NCI-H2227 (cell line): ENCODE results near the gene YAE1.
"Not testable (repeated sequence)": the region's sequence is repeated elsewhere in the genome, so short reads cannot be mapped to it uniquely, and the experiment has no call there.

Experiments used
- DNase-seq: peaks from one replicate; lab custom pipeline; 2025; ENCODE audit not compliant: unreplicated experiment; lab: John Stamatoyannopoulos, UW

The YAE1 gene, protein sequence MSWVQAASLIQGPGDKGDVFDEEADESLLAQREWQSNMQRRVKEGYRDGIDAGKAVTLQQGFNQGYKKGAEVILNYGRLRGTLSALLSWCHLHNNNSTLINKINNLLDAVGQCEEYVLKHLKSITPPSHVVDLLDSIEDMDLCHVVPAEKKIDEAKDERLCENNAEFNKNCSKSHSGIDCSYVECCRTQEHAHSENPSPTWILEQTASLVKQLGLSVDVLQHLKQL

DNA sequence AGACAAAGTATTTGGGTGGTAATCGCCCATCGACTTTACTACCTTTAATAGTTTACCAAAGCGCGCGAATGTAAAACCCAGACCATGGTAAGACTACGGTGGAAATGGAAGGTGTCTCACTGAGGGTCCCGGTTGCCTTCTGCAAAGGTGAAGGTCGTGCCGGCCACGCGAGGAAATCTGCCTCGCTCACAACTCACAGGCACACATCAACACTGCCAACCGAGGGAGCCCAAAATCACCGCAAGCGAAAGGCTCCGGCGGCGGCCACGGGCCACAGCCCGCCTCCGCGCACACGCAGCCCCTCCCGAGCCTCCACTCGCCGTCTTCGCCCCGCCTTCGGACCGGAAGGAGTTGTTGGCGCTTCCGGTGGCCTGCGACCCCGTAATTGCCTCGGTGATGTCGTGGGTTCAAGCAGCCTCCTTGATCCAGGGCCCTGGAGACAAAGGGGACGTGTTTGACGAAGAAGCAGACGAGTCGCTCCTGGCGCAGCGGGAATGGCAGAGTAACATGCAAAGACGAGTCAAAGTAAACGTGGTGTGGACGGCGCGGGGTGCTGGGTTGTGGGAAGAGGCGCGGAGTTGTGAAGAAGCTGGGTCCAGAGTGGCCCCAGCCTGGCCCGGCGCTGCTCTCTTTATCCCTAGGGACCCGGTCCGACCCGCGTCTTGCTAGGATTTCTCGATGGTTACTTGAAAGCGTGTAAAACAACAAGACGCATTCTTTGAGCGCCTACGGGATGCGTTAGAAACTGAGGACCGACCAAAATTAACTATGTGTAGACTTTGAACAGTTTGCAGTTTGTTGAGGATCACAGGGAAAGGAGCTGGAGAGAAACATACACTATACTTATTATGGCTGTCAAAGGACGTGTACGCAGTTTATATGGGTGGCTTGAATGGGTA, at the start of gene YAE1:
YAE1 (plus strand) TSS at position 382 of the 899 bp plus-strand sequence; CDS start at position 397, 15 bp downstream.
- peak; percentile 86 for DNase-seq

DNA sequence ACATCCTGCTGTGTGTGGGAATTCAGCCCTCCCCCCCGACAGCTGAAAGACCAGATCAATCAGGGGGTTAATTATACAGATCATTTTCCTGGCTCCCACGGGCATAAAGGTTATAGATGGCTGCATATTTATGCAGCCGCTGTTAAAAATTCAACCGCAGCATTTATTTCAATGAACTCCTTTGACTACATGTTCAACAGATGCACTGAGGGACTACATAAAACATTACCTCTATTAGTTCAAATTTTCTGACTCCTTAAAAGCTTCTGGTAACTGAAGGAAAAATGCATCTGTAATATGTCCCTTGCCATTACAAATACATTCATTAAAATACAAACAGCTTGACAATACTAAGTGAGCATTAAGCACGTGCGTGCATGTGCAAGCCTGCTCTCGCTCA, 49.7 kb upstream of the YAE1 start:
- no peak for DNase-seq

DNA sequence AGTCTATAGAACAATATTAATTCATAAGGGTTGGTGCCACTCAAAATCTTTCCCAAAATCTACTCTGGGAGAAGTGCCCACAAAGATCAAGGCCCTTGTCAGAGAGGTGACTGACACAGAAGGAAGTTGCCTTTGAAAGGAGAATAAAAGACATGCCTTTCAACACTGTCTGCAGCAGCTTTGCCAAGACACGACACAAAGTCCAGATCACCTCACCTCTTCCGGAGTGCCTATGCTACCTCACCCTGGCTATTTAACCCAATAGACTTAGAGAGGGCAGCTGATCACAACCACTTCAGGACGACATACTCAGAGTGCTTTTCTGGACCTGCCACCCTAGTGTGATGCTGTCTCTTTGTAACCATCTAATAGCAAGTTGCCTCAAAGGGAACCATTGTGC, 49.0 kb upstream of the YAE1 start:
- DNase-seq = no peak

DNA sequence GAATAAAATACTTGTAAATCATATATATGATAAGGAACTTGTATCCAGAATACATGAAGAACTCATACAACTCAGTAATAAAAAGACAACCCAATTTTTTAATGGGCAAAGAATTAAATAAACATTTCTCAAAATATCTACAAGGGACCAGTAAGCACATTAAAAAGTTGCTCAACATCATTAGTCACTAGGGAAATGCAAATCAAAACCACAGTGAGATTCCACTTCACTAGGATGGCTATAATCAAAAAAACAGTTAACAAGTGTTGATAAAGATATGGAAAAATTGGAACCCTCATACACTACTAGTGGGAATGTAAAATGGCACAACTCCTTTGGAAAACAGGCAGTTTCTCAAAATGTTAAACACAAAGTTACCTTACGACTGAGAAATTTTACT, 40.3 kb upstream of the YAE1 start:
- no peak for DNase-seq

DNA sequence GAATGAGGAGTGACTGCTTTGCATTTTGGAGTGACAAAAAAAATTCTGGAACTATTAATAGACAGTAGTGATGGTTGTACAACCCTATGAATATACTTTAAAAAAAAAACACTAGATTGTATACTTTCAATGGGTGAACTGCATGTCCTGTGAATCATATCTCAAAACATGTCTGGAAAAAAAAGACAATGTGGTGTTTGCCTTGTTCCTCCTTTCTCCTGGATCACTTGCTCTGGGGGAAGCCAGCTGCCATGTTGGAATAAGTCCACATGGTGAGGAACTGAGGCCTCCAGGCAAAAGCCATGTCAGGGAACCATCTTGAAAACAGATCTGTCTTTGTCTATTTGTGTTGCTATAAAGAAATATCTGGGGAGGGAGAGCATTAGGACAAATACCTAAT, 39.5 kb upstream of the YAE1 start:
- no peak for DNase-seq

DNA sequence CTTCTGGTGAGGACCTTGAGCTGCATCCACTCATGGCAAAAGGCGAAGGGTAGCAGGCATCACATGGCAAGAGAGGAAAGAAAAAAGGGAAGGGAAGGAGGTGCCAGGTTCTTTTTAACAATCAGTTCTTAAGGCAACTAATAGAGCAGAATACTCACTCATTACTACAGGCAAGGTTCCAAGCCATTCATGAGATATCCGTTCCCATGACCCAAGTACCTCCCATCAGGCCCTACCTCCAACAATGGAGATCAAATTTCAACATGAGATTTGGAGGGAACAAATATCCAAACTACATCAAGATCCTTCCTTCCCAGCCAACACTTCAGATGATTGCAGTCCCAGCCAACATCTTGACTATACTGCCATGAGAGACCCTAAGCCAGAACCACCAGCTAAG, 38.9 kb upstream of the YAE1 start:
- DNase-seq = no peak

DNA sequence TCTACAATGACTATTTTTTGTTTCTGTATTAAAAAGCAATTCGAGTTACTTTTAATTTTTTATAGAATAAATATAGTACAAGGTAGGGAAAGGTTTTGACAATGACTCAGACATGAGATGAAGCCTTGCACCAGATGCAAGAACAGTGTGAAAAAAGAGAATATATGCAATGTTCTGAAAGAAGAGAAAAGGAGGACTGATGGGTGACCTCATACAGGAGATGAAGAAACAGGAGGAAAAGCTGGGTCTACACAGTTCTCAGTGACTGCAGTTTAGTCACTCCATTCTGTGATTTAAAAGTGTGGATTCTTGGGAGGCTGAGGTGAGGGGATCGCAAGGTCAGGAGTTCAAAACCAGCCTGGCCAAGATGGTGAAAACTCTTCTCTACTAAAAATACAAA, 38.3 kb upstream of the YAE1 start:
- no peak for DNase-seq

DNA sequence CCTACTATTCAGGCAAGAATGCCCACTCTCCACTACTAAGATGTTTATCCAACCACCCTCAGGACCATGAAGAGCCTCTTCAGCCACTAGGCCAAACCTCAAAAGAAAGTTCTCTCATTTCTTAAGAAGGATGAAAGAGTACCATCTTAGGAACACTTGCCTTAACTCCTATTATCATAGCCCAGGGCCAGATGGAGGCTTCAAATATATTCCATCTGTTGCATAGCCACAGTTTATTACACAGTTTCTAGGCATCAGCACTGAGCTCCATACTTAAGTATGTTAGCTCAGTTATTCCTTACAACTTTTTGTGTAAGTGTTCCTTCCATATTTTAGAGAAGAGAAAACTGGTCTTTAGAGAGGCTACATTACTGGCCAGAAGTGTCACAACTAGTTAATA, 37.4 kb upstream of the YAE1 start:
- DNase-seq = no peak

DNA sequence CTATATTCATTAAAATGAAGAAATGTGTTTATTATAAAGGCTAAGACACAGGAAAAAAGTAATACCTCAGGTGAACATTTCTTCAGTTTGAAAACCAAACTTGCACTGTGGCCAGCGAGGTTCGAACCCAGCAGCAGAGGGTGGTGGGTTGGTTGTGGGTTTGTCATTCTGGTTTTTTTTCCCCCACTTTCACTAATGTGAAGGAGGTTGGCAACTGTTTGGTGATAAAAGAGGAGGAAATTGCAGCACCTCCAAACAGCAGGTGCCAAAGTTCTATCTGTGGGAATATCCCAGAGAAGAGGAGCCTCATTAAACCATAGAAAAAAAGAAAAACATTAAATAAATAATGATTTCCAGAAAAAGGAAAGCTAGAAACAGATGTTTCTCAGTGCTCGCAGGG, 36.6 kb upstream of the YAE1 start:
- DNase-seq = no peak

DNA sequence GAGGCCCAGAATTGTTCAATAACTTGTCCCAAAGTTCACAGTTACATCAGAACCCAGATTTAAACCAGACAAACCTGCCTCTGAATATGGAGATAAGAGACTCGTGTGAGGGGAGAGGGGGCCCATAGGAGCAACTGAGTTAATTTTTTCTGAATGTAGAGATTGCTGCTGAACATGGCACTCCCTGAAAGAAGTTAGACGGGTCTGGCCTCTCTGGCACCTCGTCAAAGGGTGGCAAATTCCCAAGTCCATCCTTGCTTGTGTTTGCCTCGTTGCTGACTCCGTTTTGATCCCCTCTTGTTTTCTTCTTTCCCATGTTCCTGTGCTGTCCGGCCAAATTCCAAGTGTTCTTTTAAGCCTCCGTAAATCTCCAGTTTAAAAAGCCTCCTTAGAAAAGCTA, 35.2 kb upstream of the YAE1 start:
- DNase-seq = no peak

DNA sequence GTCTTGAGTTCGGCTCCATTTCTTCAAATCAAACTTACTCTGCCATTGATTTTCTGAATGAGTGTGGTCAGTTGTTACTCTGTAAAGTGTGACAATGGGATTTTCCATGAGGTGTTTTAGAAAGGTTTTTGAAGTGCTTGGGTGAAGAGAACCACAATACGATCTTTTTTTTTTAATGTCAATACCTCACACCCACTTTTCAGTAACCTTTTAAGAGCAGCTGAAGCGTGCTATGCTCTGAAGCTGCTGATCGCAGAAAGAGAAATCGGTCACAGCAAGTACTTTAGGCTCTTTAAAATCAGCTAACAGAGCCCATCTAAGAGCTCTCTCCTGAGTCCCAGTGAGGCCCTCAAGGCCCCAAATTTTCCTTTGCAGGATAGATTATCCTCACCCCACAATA, 34.4 kb upstream of the YAE1 start:
- no peak for DNase-seq

DNA sequence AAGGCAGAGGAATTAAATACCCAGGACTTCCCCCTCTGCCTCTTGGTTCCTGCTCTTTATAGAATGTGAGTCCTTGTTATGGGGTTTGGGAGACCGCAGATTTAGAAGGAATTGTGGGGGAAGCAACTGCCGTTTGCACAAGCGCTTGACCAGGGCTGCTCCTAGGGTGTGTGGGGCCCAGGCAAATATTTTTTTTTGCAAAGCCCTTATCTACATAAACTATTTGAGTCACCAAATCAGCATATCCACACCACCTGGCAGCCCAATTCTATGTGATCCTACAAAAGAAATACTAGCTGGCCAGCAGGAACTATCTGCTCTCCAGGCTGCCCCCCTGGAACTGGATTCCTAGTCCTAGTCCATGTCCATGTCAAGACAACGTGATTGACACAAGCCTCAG, 33.4 kb upstream of the YAE1 start:
- no peak for DNase-seq

DNA sequence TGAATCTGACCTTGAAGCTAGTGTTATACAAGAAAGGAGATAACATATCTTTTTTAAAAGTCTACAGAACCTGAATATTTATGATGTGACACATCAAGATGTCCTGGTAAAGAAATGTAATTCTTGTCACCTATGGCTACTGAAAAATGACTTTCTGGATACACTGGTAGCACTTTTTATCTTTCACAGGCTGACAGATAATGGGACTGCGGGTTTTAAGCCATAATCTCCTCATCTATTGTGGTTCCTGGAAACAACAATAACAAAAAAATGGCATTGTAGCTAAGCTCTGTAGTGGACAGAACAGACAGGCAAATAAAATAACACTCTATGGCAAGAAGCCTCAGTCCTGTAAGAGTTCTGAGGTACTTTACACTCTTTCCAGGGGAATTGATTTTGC, 31.6 kb upstream of the YAE1 start:
- no peak for DNase-seq

DNA sequence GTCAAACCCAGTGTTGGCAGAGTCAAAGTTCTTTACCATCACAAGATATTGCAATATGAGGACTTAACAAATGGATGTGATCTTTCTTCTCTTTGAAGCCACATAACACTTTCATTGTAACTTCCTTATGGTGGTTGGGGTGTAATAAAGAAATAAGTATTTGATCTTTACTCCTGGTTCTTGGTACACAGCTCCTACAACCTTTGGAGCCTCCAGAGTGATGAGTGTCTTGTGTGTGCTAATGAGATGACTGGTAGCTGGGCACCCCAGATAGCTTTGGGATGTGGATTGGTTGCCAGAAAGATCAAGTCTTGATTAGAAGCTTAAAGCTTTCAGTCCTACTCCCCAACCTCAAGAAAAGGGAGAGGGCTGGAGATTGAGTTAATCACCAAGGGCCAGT, 31.1 kb upstream of the YAE1 start:
- DNase-seq = no peak

DNA sequence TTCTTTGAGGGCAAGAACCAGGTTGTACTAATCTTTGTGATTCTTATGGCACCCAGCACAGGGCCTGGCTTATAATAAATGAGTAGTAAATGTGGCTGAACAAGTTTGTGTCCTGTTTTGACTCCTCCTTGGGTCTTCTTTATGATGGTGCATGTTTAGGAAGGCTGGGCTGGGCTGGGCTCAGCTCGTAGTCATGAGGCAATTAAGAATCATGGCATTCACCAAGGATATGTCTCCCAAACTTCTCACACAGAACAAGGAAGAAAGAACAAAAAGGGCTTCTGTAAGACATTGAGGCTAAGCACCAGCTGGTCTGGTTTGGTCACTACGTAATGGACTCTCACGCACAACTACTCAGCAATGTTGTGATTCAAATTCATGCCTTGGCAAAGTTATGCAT, 30.5 kb upstream of the YAE1 start:
- DNase-seq = no peak

DNA sequence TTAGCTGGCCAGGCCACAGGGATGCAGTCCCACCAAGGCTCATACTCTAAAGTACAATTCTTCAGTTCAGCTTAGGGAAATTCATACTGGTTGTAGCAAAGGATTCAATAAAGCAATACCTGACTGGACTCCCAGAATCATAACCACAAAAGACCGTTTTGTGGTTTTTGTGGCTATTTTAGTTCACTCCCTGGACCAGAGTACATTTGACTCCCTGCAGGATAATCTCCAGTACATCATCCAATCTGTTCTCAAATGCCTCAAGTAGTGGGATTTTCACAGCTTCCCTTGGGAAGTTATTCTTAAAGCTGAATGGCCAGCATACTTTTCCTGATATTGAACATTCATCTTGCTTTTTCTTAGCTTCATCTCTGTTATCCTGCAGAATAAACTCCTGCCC, 29.3 kb upstream of the YAE1 start:
- DNase-seq = no peak

DNA sequence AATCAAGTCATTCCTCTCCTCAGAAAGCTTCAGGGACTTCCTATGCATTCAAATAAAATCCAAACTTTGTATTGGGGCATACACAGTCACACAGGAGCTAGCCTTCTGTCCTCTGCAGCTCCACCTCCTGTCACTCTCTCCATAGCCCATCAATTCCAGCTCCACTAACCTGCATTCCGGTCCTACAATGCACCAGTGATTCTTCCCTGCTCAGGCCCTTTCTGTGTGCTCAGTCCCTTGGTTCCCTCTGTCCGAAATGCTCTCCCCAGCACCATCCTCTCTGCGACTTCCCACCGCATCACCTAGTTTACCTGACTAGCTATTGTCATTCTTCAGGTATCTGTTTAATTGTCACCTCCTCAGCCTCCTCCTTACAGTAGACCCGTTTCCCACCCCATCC, 26.4 kb upstream of the YAE1 start:
- DNase-seq = no peak

DNA sequence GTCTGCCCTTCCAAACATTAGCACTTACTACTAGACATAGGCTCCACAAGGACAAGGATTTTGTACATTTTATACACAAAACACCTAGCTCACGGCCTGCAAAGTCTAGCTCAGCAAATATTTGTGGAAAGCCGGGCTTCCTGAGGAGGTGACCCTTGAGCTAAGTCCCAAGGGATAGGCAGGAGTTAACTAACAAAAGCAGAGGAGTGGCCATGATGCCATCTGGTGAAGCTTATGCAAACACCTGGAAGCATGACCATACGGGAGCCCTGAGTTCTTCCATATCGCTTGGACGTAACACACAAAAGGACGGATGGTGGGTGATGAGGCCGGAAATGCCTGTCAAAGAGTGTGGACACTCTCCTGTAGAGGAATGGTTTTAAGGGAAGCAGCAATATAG, 25.9 kb upstream of the YAE1 start:
- no peak for DNase-seq

DNA sequence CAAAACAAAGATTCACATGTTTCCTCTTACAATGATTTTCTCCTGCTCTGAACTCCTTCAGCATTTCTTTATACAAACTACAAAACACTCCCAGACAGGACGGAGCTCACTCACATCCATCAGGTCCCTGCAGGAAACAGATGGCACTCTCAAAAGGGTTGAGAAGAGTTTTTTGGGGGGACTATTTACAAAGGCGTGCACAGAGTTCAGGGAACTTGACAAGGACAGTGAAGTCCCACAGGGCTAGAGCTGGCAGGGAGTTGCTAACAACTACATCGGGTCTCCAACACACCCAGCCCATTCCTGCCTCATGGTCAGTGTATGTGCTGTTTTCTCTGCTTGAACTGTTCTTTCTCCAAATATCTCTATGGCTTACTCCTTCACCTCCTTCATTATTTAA, 24.7 kb upstream of the YAE1 start:
- DNase-seq = no peak

DNA sequence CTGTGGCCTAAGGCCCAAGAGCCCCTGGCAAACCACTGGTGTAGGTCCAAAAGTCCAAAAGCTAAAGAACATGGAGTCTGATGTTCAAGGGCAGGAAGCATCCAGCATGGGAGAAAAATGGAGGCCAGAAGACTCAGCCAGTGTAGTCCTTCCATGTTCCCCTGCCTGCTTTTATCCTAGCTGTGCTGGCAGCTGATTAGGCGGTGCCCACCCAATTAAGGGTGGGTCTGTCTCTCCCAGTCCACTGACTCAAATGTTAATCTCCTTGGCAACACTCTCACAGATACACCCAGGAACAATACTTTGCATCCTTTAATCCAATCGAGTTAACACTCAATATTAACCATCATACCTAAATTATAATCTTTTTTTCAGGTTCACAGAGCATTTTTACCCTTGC, 21.4 kb upstream of the YAE1 start:
- not testable (repeated sequence) for DNase-seq

DNA sequence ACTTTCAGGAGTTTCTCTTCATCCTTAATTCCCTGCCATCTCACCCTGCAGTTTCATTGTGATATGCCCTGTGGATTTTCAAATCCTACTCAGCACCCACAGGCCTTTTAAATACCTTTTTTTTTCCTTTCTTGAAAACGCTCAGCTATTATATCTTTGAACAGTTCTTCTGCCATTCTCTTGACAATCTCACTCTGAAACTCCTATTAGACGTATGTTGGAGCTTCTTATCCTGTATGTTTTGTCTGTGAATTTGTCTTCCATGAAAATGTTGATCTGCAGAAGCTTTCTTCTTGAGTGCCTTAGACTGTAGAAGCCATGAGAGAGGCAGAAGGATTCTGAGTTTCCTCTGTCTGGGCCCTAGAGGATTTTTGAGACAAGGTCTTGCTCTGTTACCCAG, 18.9 kb upstream of the YAE1 start:
- DNase-seq = no peak

DNA sequence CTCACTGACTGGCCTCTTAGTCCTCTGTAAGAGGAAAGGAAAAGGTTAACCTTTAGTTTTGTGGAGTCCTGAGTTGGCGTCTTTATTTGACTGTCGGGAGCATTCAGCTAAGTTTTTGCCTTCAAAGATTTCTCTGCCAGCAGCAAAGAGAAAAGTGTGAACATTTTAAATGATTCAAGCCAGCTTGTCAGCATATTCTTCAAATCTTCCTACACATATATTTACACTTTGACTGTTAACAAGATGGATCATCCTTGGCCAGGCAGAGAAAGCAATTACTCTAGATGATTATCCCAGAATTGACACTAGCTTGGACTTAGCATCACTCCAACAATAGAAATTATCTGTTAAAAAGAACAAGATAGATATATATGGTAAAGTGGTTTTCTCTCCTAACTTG, 15.8 kb upstream of the YAE1 start:
- DNase-seq = no peak

DNA sequence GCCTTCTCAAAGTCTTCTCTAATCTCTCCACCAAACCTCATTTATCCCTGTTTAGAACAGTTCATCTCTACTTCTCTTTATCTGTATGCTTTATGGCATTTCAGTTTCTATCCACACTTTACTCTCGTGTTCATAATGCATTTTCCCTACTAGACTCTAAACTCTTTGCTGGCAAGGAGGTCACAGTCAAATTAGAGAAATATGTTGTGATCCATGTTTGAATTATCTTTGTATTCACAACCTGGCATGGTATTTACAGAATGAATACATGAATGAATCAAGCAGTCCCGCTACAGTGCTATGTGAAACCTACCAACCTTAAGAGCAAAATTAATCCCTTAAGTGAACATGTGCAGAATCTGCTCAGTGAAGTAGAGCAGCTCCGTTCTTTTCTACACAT, 12.8 kb upstream of the YAE1 start:
- no peak for DNase-seq
